H1 (cell line): ENCODE data around the gene LCE1F. TPM values are rescaled to one million over a fixed set of nuclear protein-coding genes. Genes with fewer than 3 reads are reported as not detected.

ENCODE experiments used
- CTCF ChIA-PET: fragments of 300-600 bp; sonication (Branson Sonifier 250); formaldehyde crosslinking; loops from one replicate; lab custom pipeline; 2021; ENCODE audit not compliant: partially characterized antibody; lab: Charles Lee
- POLR2A ChIA-PET: fragments of 300-600 bp; sonication (Branson Sonifier 250); formaldehyde crosslinking; loops from one replicate; lab custom pipeline; 2021; ENCODE audit warnings: inconsistent platforms; ENCODE audit not compliant: partially characterized antibody; lab: Charles Lee
- DNase-seq, 2 experiments: peaks; one replicate each; pipeline versions ENCODE4 v3.0.0 to v3.0.0-alpha.2; 2010 to 2022; ENCODE audit warnings: low spot score in 2 of 2, low read depth in 1 of 2, mixed read lengths in 1 of 2
- FAIRE-seq: peaks from 2 replicates; lab custom pipeline; 2011; peaks lifted over from hg19 to GRCh38; lab: Jason Lieb, UNC
- H2AFZ ChIP-seq: 2 replicates; pipeline ENCODE4 v1.8.1; 2012; ENCODE audit warnings: low read length, inconsistent platforms
- H2AK5ac ChIP-seq: 2 replicates; pipeline ENCODE4 v1.6.1; 2013; ENCODE audit warnings: low read depth, low read length
- H2BK120ac ChIP-seq: replicated peaks from 2 replicates; pipeline ENCODE3; 2013; ENCODE audit warnings: low read depth, low read length, inconsistent platforms
- H2BK12ac ChIP-seq: 2 replicates; pipeline ENCODE4 v1.6.1; 2013; ENCODE audit warnings: low read depth, low read length
- H2BK15ac ChIP-seq: 2 replicates; pipeline ENCODE4 v1.6.1; 2013; ENCODE audit warnings: low read length
- H2BK20ac ChIP-seq: 2 replicates; pipeline ENCODE4 v1.6.1; 2013; ENCODE audit warnings: low read length
- H2BK5ac ChIP-seq: 2 replicates; pipeline ENCODE4 v1.6.1; 2013; ENCODE audit warnings: low read depth, low read length
- H3K14ac ChIP-seq: 2 replicates; pipeline ENCODE4 v1.6.1; 2013; ENCODE audit warnings: inconsistent platforms; ENCODE audit not compliant: insufficient read length
- H3K18ac ChIP-seq: 2 replicates; pipeline ENCODE4 v1.6.1; 2013; ENCODE audit warnings: low read length; ENCODE audit errors: extremely low read depth
- H3K23ac ChIP-seq: 2 replicates; pipeline ENCODE4 v1.6.1; 2013; ENCODE audit warnings: inconsistent platforms; ENCODE audit not compliant: insufficient read length
- H3K23me2 ChIP-seq: 2 replicates; pipeline ENCODE4 v1.6.1; 2013; ENCODE audit warnings: low read depth, low read length
- H3K27ac ChIP-seq: 2 replicates; pipeline ENCODE4 v1.6.1; 2011; ENCODE audit warnings: low read depth, low read length, inconsistent platforms
- H3K27me3 ChIP-seq, 4 experiments: replicated peaks in 1 of 4; 1 replicate in 1 of 4; 2 replicates in 3 of 4; pipeline versions ENCODE4 v1.6.1 to v1.8.1; 2011 to 2013; ENCODE audit warnings: low read length in 3 of 4, mild to moderate bottlenecking in 3 of 4, inconsistent platforms in 2 of 4, mixed read lengths in 2 of 4, moderate library complexity in 1 of 4; ENCODE audit not compliant: control insufficient read depth in 3 of 4, insufficient read depth in 3 of 4; ENCODE audit errors: extremely low read depth in 1 of 4
- H3K36me3 ChIP-seq, 4 experiments: 2 replicates each; pipeline versions ENCODE4 v1.6.1 to v1.8.1; 2011 to 2013; ENCODE audit warnings: mild to moderate bottlenecking in 4 of 4, low read length in 3 of 4, moderate library complexity in 2 of 4, control low read depth in 1 of 4, inconsistent platforms in 1 of 4; ENCODE audit not compliant: insufficient read depth in 4 of 4, control insufficient read depth in 2 of 4
- H3K4ac ChIP-seq: replicated peaks from 2 replicates; pipeline ENCODE3; 2013; ENCODE audit warnings: low read length, low read depth, mixed read lengths, inconsistent platforms; ENCODE audit not compliant: insufficient read length
- H3K4me1 ChIP-seq, 4 experiments: replicated peaks in 1 of 4; 1 replicate in 1 of 4; 2 replicates in 3 of 4; pipeline versions ENCODE4 v1.6.1 to v1.8.1; 2011 to 2013; ENCODE audit warnings: low read length in 3 of 4, inconsistent platforms in 2 of 4, mixed read lengths in 1 of 4; ENCODE audit not compliant: insufficient read depth in 4 of 4, control insufficient read depth in 3 of 4
- H3K4me2 ChIP-seq, 2 experiments: 2 replicates each; pipeline versions ENCODE4 v1.6.1 to v1.8.1; 2011 to 2013; ENCODE audit warnings: low read depth in 2 of 2, low read length in 2 of 2, control low read depth in 1 of 2, inconsistent platforms in 1 of 2, mild to moderate bottlenecking in 1 of 2; ENCODE audit not compliant: insufficient read depth in 1 of 2
- H3K4me3 ChIP-seq, 4 experiments: fragments of 200-600, 300-600 bp in 1 of 4; sonication (generic), shearing (Covaris generic), sonication (Bioruptor Twin) in 1 of 4; 2 replicates each; pipeline versions ENCODE4 v1.5.1 to v1.8.1; 2011 to 2016; ENCODE audit warnings: low read length in 4 of 4, low read depth in 3 of 4, control low read depth in 2 of 4, inconsistent platforms in 2 of 4, mild to moderate bottlenecking in 2 of 4, mixed read lengths in 1 of 4, moderate library complexity in 1 of 4; ENCODE audit not compliant: insufficient read depth in 2 of 4; ENCODE audit errors: extremely low read depth in 1 of 4
- H3K56ac ChIP-seq: replicated peaks from 2 replicates; pipeline ENCODE3; 2013; ENCODE audit warnings: low read depth, mild to moderate bottlenecking, mixed read lengths, low read length, inconsistent platforms; ENCODE audit not compliant: insufficient read length
- H3K79me1 ChIP-seq: 2 replicates; pipeline ENCODE4 v1.6.1; 2013; ENCODE audit warnings: low read depth, low read length, control low read depth
- H3K79me2 ChIP-seq, 2 experiments: 2 replicates each; pipeline versions ENCODE4 v1.6.1 to v1.8.1; 2012 to 2013; ENCODE audit warnings: low read length in 2 of 2, mild to moderate bottlenecking in 2 of 2, inconsistent platforms in 1 of 2; ENCODE audit not compliant: insufficient read depth in 2 of 2, control insufficient read depth in 1 of 2
- H3K9ac ChIP-seq, 4 experiments: replicated peaks in 1 of 4; 1 replicate in 1 of 4; 2 replicates in 3 of 4; pipeline versions ENCODE4 v1.6.1 to v1.8.1; 2011 to 2013; ENCODE audit warnings: low read depth in 3 of 4, low read length in 3 of 4, control low read depth in 2 of 4, mild to moderate bottlenecking in 2 of 4, moderate library complexity in 2 of 4, inconsistent platforms in 1 of 4; ENCODE audit errors: extremely low read depth in 1 of 4
- H3K9me3 ChIP-seq, 2 experiments: 2 replicates each; pipeline versions ENCODE4 v1.6.1 to v1.8.1; 2012 to 2013; ENCODE audit warnings: mild to moderate bottlenecking in 2 of 2, moderate library complexity in 2 of 2, control low read depth in 1 of 2, inconsistent platforms in 1 of 2, low read depth in 1 of 2, low read length in 1 of 2, mixed read lengths in 1 of 2; ENCODE audit not compliant: insufficient read depth in 2 of 2
- H4K20me1 ChIP-seq, 2 experiments: replicated peaks in 1 of 2; 2 replicates each; pipeline versions ENCODE3 to v1.8.1; 2011 to 2013; ENCODE audit warnings: inconsistent platforms in 2 of 2, low read length in 2 of 2, mild to moderate bottlenecking in 1 of 2; ENCODE audit not compliant: insufficient read depth in 2 of 2, control insufficient read depth in 1 of 2
- H4K5ac ChIP-seq: 2 replicates; pipeline ENCODE4 v1.6.1; 2013; ENCODE audit warnings: low read length, low read depth, mixed read lengths, inconsistent platforms; ENCODE audit not compliant: insufficient read length
- H4K8ac ChIP-seq: 2 replicates; pipeline ENCODE4 v1.8.0; 2013; ENCODE audit warnings: mild to moderate bottlenecking, moderate library complexity, low read length, inconsistent platforms; ENCODE audit not compliant: insufficient read depth; ENCODE audit errors: extremely low read depth
- H4K91ac ChIP-seq: replicated peaks from 2 replicates; pipeline ENCODE3; 2013; ENCODE audit warnings: low read length, mixed read lengths, inconsistent platforms; ENCODE audit not compliant: insufficient read length
- ATF2 ChIP-seq: IDR thresholded peaks from 2 replicates; pipeline ENCODE4 v1.6.1; 2012; ENCODE audit warnings: low read length, inconsistent platforms
- CHD2 ChIP-seq: IDR thresholded peaks from 2 replicates; pipeline ENCODE4 v1.6.1; 2012; ENCODE audit warnings: low read length, improper control_type of control experiment
- GABPA ChIP-seq: IDR thresholded peaks from 2 replicates; pipeline ENCODE4 v1.6.1; 2011; ENCODE audit warnings: mild to moderate bottlenecking, low read length, moderate library complexity, borderline replicate concordance; ENCODE audit not compliant: insufficient read depth
- KDM5A ChIP-seq: fragments of 200-600 bp; IDR thresholded peaks from 2 replicates; pipeline ENCODE4 v1.7.1; 2012; ENCODE audit warnings: mild to moderate bottlenecking, low read length, inconsistent platforms, mixed read lengths
- SIRT6 ChIP-seq: IDR thresholded peaks from one replicate; pipeline ENCODE4 v1.7.1; 2012; ENCODE audit warnings: low read length, inconsistent platforms
- TCF12 ChIP-seq: IDR thresholded peaks from 2 replicates; pipeline ENCODE4 v1.6.1; 2011; ENCODE audit warnings: low read depth, mild to moderate bottlenecking, low read length
- WGBS, 2 experiments: shearing (Covaris generic) in 1 of 2; methylation state at CpG; one replicate each; pipeline versions ENCODE4 v1.1.6 to v1.1.7; 2013 to 2015; ENCODE audit warnings: low lambda C conversion rate in 2 of 2, mixed read lengths in 2 of 2, inconsistent platforms in 1 of 2, low coverage in 1 of 2, missing lambda C conversion rate in 1 of 2; ENCODE audit not compliant: insufficient replicate concordance in 2 of 2, insufficient coverage in 1 of 2, insufficient read length in 1 of 2; ENCODE audit errors: extremely low coverage in 1 of 2, missing lambda C conversion rate in 1 of 2; 5-methylcytosine and 5-hydroxymethylcytosine counted together
- polyA plus RNA-seq, 7 experiments: library from polyadenylated mRNA; depleted of rRNA in 3 of 7; stranded (reverse) in 5 of 7; unstranded in 2 of 7; fragments of >200 nt in 5 of 7; fragments of 200-250 nt in 2 of 7; gene quantifications; 1 replicate in 5 of 7; 2 replicates in 1 of 7; 4 replicates in 1 of 7; pipeline versions ENCODE4 v1.2.1 to v1.2.3, GENCODE V29; 2011 to 2013; ENCODE audit warnings: missing spikeins in 2 of 7, mixed read lengths in 2 of 7
- total RNA-seq: library from RNA; stranded (reverse); fragmentation: NEBNext Ultra II Directional; extraction: Animal tissue kit (Norgen Biotek cat#: 25700); gene quantifications from 2 replicates; pipeline ENCODE4 v1.2.1, GENCODE V29; 2021

LCE1F gene
- total and polyA plus RNA-seq, 2 of the 8 experiments (the other 6 are each of a cell fraction or from before 2014, with no cell fraction given) = not detected

GRCh38 chr1:152728986-152729385 lies 46.0 kb upstream of the LCE1F start:
- Histone ChIP-seq H2AFZ (no peak overlapping the region), H3K4me2 (no peak overlapping the region), H3K56ac (no peak overlapping the region), H2BK5ac (no peak overlapping the region), H2BK20ac (no peak overlapping the region), H3K9me3 (peaks cover 62 to 86% of the 10 kb centered on the region in 2 experiments), H4K8ac (no peak overlapping the region), H3K79me2 (no peaks in the 10 kb centered on the region), H2BK12ac (no peak overlapping the region), H3K9ac (no peak overlapping the region), H2BK15ac (no peak overlapping the region), H3K14ac (no peak overlapping the region), H3K4ac (no peak overlapping the region), H3K23me2 (no peaks in the 10 kb centered on the region), H3K4me3 (no peak overlapping the region), H4K91ac (no peak overlapping the region), H4K20me1 (no peaks in the 10 kb centered on the region), H3K27ac (no peak overlapping the region), H2BK120ac (no peak overlapping the region), H3K18ac (no peak overlapping the region), H3K36me3 (no peaks in the 10 kb centered on the region; a peak in 1 of 8 replicates), H3K79me1 (no peaks in the 10 kb centered on the region), H4K5ac (no peak overlapping the region), H3K23ac (no peak overlapping the region), H3K4me1 (no peaks in the 10 kb centered on the region), H3K27me3 (no peaks in the 10 kb centered on the region), H2AK5ac (no peak overlapping the region)
- TF ChIP-seq CHD2 = no peak
- TF ChIP-seq TCF12 = no peak
- no peak for TF ChIP-seq ATF2
- no peak for TF ChIP-seq GABPA
- TF ChIP-seq KDM5A = no peak
- TF ChIP-seq SIRT6 = no peak
- no peak for DNase-seq
- CTCF ChIA-PET = no interaction called here
- WGBS, 2 experiments = 83% methylated on average over 1 of the region's 1 CpG; no CpG with 5 or more reads in 1 of the 2 experiments
- FAIRE-seq = no peak
- POLR2A ChIA-PET = no interaction called here
